Measurements from ENCODE around the gene IFT43.

DNA sequence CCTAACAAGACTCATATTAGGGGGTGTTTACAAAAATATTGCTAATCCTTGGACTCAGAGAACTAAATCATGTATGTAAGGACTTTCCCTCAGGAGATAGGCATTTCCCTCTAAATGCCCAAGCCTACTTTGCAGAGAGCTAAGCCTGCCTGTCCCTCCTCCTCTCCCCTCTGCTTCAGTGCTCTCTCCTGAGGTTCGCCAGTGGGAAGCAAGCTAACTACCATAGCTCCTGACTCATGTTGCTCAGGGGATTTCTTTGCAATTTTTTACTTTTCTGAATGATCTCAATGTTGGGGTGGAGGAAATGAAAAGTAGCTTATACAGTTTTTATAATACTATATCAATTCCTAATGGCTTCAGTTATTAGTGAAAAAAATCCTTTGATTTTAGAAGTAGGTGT lies 29.6 kb downstream of the IFT43 start:
- TF ChIP-seq POLR2AphosphoS5 (IDR thresholded peaks at IDR 0.05; ENCODE audit: low read length) (no peak), EP300 (IDR thresholded peaks at IDR 0.05; ENCODE audit: borderline replicate concordance in 1 of 2, control insufficient read depth in 1 of 2, low read depth in 2 of 2, low read length in 2 of 2) (no peak), NFYB (IDR thresholded peaks at IDR 0.05; ENCODE audit: insufficient read depth, low read depth, low read length) (no peak), FOXM1 (IDR thresholded peaks at IDR 0.05; ENCODE audit: low read depth, low read length) (no peak), BHLHE40 (IDR thresholded peaks at IDR 0.05; ENCODE audit: borderline replicate concordance in 1 of 2, low read depth in 2 of 2, low read length in 1 of 2) (no peak), EZH2 (IDR thresholded peaks at IDR 0.05; ENCODE audit: borderline replicate concordance, control insufficient read depth, low read depth, low read length) (no peak), RCOR1 (conservative IDR thresholded peaks at IDR 0.05; ENCODE audit: low read depth, low read length) (no peak), CBFB (IDR thresholded peaks at IDR 0.05; ENCODE audit: low read depth) (no peak), GABPA (IDR thresholded peaks at IDR 0.05; ENCODE audit: low read depth) (no peak), ETV6 (conservative IDR thresholded peaks at IDR 0.05 in 1 of 2, IDR thresholded peaks at IDR 0.05 in 1 of 2; ENCODE audit: borderline replicate concordance in 1 of 2, low read depth in 1 of 2) (no peak), RUNX3 (IDR thresholded peaks at IDR 0.05; ENCODE audit: low read length) (no peak)
- TF ChIP-seq, protein P1, sequence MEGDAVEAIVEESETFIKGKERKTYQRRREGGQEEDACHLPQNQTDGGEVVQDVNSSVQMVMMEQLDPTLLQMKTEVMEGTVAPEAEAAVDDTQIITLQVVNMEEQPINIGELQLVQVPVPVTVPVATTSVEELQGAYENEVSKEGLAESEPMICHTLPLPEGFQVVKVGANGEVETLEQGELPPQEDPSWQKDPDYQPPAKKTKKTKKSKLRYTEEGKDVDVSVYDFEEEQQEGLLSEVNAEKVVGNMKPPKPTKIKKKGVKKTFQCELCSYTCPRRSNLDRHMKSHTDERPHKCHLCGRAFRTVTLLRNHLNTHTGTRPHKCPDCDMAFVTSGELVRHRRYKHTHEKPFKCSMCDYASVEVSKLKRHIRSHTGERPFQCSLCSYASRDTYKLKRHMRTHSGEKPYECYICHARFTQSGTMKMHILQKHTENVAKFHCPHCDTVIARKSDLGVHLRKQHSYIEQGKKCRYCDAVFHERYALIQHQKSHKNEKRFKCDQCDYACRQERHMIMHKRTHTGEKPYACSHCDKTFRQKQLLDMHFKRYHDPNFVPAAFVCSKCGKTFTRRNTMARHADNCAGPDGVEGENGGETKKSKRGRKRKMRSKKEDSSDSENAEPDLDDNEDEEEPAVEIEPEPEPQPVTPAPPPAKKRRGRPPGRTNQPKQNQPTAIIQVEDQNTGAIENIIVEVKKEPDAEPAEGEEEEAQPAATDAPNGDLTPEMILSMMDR (IDR thresholded peaks at IDR 0.05 in 2 of 3, conservative IDR thresholded peaks at IDR 0.05 in 1 of 3; ENCODE audit: control insufficient read depth in 2 of 3, extremely low read depth in 1 of 3, insufficient read depth in 1 of 3, low read depth in 3 of 3, low read length in 3 of 3): no peak
- TF ChIP-seq, protein P2, sequence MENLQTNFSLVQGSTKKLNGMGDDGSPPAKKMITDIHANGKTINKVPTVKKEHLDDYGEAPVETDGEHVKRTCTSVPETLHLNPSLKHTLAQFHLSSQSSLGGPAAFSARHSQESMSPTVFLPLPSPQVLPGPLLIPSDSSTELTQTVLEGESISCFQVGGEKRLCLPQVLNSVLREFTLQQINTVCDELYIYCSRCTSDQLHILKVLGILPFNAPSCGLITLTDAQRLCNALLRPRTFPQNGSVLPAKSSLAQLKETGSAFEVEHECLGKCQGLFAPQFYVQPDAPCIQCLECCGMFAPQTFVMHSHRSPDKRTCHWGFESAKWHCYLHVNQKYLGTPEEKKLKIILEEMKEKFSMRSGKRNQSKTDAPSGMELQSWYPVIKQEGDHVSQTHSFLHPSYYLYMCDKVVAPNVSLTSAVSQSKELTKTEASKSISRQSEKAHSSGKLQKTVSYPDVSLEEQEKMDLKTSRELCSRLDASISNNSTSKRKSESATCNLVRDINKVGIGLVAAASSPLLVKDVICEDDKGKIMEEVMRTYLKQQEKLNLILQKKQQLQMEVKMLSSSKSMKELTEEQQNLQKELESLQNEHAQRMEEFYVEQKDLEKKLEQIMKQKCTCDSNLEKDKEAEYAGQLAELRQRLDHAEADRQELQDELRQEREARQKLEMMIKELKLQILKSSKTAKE (IDR thresholded peaks at IDR 0.05; ENCODE audit: low read depth, poor library complexity, severe bottlenecking): no peak
- TF ChIP-seq, protein P3, sequence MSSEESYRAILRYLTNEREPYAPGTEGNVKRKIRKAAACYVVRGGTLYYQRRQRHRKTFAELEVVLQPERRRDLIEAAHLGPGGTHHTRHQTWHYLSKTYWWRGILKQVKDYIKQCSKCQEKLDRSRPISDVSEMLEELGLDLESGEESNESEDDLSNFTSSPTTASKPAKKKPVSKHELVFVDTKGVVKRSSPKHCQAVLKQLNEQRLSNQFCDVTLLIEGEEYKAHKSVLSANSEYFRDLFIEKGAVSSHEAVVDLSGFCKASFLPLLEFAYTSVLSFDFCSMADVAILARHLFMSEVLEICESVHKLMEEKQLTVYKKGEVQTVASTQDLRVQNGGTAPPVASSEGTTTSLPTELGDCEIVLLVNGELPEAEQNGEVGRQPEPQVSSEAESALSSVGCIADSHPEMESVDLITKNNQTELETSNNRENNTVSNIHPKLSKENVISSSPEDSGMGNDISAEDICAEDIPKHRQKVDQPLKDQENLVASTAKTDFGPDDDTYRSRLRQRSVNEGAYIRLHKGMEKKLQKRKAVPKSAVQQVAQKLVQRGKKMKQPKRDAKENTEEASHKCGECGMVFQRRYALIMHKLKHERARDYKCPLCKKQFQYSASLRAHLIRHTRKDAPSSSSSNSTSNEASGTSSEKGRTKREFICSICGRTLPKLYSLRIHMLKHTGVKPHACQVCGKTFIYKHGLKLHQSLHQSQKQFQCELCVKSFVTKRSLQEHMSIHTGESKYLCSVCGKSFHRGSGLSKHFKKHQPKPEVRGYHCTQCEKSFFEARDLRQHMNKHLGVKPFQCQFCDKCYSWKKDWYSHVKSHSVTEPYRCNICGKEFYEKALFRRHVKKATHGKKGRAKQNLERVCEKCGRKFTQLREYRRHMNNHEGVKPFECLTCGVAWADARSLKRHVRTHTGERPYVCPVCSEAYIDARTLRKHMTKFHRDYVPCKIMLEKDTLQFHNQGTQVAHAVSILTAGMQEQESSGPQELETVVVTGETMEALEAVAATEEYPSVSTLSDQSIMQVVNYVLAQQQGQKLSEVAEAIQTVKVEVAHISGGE (CRISPR knock-in tag; IDR thresholded peaks at IDR 0.05): no peak
